ENCODE data around the gene NME1.

- TF ChIP-seq SIN3A (IDR thresholded peaks at IDR 0.05; ENCODE audit: borderline replicate concordance, insufficient read depth, low read depth, low read length), result no peak
- no peak for TF ChIP-seq CTCF (IDR thresholded peaks at IDR 0.05)
- TF ChIP-seq, protein P1, sequence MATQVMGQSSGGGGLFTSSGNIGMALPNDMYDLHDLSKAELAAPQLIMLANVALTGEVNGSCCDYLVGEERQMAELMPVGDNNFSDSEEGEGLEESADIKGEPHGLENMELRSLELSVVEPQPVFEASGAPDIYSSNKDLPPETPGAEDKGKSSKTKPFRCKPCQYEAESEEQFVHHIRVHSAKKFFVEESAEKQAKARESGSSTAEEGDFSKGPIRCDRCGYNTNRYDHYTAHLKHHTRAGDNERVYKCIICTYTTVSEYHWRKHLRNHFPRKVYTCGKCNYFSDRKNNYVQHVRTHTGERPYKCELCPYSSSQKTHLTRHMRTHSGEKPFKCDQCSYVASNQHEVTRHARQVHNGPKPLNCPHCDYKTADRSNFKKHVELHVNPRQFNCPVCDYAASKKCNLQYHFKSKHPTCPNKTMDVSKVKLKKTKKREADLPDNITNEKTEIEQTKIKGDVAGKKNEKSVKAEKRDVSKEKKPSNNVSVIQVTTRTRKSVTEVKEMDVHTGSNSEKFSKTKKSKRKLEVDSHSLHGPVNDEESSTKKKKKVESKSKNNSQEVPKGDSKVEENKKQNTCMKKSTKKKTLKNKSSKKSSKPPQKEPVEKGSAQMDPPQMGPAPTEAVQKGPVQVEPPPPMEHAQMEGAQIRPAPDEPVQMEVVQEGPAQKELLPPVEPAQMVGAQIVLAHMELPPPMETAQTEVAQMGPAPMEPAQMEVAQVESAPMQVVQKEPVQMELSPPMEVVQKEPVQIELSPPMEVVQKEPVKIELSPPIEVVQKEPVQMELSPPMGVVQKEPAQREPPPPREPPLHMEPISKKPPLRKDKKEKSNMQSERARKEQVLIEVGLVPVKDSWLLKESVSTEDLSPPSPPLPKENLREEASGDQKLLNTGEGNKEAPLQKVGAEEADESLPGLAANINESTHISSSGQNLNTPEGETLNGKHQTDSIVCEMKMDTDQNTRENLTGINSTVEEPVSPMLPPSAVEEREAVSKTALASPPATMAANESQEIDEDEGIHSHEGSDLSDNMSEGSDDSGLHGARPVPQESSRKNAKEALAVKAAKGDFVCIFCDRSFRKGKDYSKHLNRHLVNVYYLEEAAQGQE (IDR thresholded peaks at IDR 0.05; ENCODE audit: insufficient read depth in 1 of 2, low read depth in 2 of 2, low read length in 1 of 2), result no peak
Observed at GRCh38 chr17:51132964-51133319, 20.4 kb upstream of the NME1 start.

Measured in Panc1 (cell line).